Measurements from ENCODE around the gene CCDC57. TPM values are rescaled to one million over a fixed set of nuclear protein-coding genes. Genes with fewer than 3 reads are reported as not detected.

The CCDC57 gene
- 238 and 466 TPM in 2 replicates for total RNA-seq (2011; cell fraction: chromatin; rRNA removed; ENCODE audit: low replicate concordance)
- total RNA-seq (2011; cell fraction: nucleolus; rRNA removed) = 176 and 211 TPM in 2 replicates
- total RNA-seq (2011; cell fraction: nucleoplasm; rRNA removed) = 135 and 163 TPM in 2 replicates
- 13.6 and 19.0 TPM in 2 replicates for total RNA-seq (2014; rRNA removed)
- total RNA-seq (2014; rRNA removed; fragmentation: Illumina TruSeq; extraction: Trizol) = 10.7 TPM in 2 replicates
- 17.1 and 18.1 TPM in 2 replicates for total RNA-seq (2015; rRNA removed; fragmentation: Illumina TruSeq; extraction: Trizol)
- total RNA-seq (2021) = 33.8 and 36.0 TPM in 2 replicates
- 26.3 and 31.1 TPM in 2 replicates for polyA plus RNA-seq (2011; rRNA removed)
- 15.4 and 18.8 TPM in 2 replicates for polyA plus RNA-seq (2011; cell fraction: cytosol; rRNA removed)
- 146 and 224 TPM in 2 replicates for polyA plus RNA-seq (2011; cell fraction: nucleus; rRNA removed)
- polyA plus RNA-seq (2012) = 20.1 and 38.4 TPM in 2 replicates
- 12.9 and 19.9 TPM in 2 replicates for polyA plus RNA-seq (2014; fragmentation: Illumina TruSeq; extraction: Trizol)
- 1 to 10 TPM in 1 of 2 experiments, under 1 TPM in 1; 0.83 to 1.1 TPM for polyA plus RNA-seq (2014; fragmentation: Nextera tagmentation; extraction: Ambion mirVana)
- 34.8 and 36.2 TPM in 2 replicates for polyA plus RNA-seq (2014; rRNA removed)
- polyA minus RNA-seq (2011; rRNA and poly(A)+ RNA removed) = 15.9 and 16.8 TPM in 2 replicates
- 12.2 and 13.1 TPM in 2 replicates for polyA minus RNA-seq (2011; cell fraction: cytosol; rRNA and poly(A)+ RNA removed)
- polyA minus RNA-seq (2011; cell fraction: nucleus; rRNA and poly(A)+ RNA removed) = 47.4 and 49.1 TPM in 2 replicates
- percentile 61 among the genes with signal in this experiment for Bru-seq, nascent RNA
- BruChase-seq, experiment 1, labeled RNA remaining after a 2-hour chase = percentile 57 among the genes with signal in this experiment
- BruChase-seq, experiment 2, labeled RNA remaining after a 6-hour chase = percentile 55 among the genes with signal in this experiment
- long read RNA-seq, experiment 1, partial matches to known transcripts = 10 of 36 reads
- long read RNA-seq, experiment 1, other reads (novel, unspliced or antisense) = 25 of 36 reads
- long read RNA-seq, experiment 2, partial matches to known transcripts = 0 of 3 reads
- long read RNA-seq, experiment 2, other reads (novel, unspliced or antisense) = 1 of 3 reads
- long read RNA-seq, experiment 3, partial matches to known transcripts = 1 of 1 reads
- long read RNA-seq, experiment 3, other reads (novel, unspliced or antisense) = 0 of 1 reads

GRCh38 chr17:82212331-82213250 is at the start of gene CCDC57:
TSS of gene CCDC57 (minus strand) at chr17:82212842. CDS start at chr17:82201944, 10,898 bp downstream.
- Histone ChIP-seq H3K9ac (ENCODE audit: insufficient read depth in 1 of 2, low read depth in 2 of 2, low read length in 2 of 2) (peak within 1 kb of the TSS; percentile 91 to 94), H4K20me1 (replicated peaks; ENCODE audit: control insufficient read depth, insufficient read depth, low read length) (no peaks in the 10 kb centered on the region), H3K9me3 (replicated peaks; ENCODE audit: control insufficient read depth, insufficient read depth, low read depth, low read length) (no peaks in the 10 kb centered on the region), H3K27me3 (ENCODE audit: control insufficient read depth in 2 of 2, insufficient read depth in 2 of 2, low read length in 2 of 2) (no peaks in the 10 kb centered on the region), H3K79me2 (ENCODE audit: control insufficient read depth, insufficient read depth, low read length) (peaks cover 26% of the 10 kb centered on the region), H3K9me1 (ENCODE audit: control insufficient read depth, insufficient read depth, low read length) (no peaks in the 10 kb centered on the region), H3K4me3 (peak within 1 kb of the TSS; percentile 94), H3K36me3 (ENCODE audit: control insufficient read depth, insufficient read depth, low read length) (peaks cover 3% of the 10 kb centered on the region; the same call in 1 of the 3 replicates), H3K4me1 (replicated peaks in 1 of 2; ENCODE audit: control insufficient read depth in 2 of 2, insufficient read depth in 2 of 2, low read length in 2 of 2) (peaks cover 44 to 50% of the 10 kb centered on the region in 2 experiments), H2AFZ (ENCODE audit: low read depth, low read length) (peak within 1 kb of the TSS; percentile 84), H3K4me2 (ENCODE audit: insufficient read depth, low read length) (peak within 1 kb of the TSS; percentile 81), H3K27ac (ENCODE audit: extremely low read depth, low read depth, low read length) (peak within 1 kb of the TSS; percentile 95)
- under 1% methylated on average over 66 of the region's 116 CpGs for WGBS (ENCODE audit: insufficient coverage, low coverage, missing lambda C conversion rate)
- no peak for FAIRE-seq
- BruUV-seq (replicated peaks) = no TSS peak
- ATAC-seq = peak; percentile 87
- peak; percentile 90 to 93 (median 92) for DNase-seq (ENCODE audit: extremely low read depth in 1 of 4, low spot score in 3 of 4)
- intact Hi-C loops (cut with micrococcal nuclease) (no loop called here), in situ Hi-C loops (cut with MboI) (no loop called here)
- ChIA-PET CTCF (ENCODE audit: low intra/inter-chr PET ratio) (no interaction called here), POLR2A (interaction anchor here (0.6 to 3.0 kb wide), 5 partner anchors 11 to 881 kb away, joined by 3 to 11 read pairs (median 3); no protein-coding TSS in a partner anchor)
- TF ChIP-seq SMAD4 (CRISPR knock-in tag; conservative IDR thresholded peaks at IDR 0.05) (peak; percentile 60), C11orf30 (IDR thresholded peaks at IDR 0.05; ENCODE audit: low read depth) (peak; percentile 43; the same call in 1 of the 2 replicates), REST (IDR thresholded peaks at IDR 0.05; ENCODE audit: borderline replicate concordance) (peak; percentile 22; the same call in 1 of the 2 replicates), REST (CRISPR knock-in tag; IDR thresholded peaks at IDR 0.05; ENCODE audit: low read depth) (peak; percentile 61; the same call in 1 of the 2 replicates), KDM5B (IDR thresholded peaks at IDR 0.05; ENCODE audit: insufficient replicate concordance, low read depth, low read length) (peak; percentile 60), NFIC (IDR thresholded peaks at IDR 0.05) (peak; percentile 40; the same call in 1 of the 2 replicates), MEIS2 (IDR thresholded peaks at IDR 0.05; ENCODE audit: partially characterized antibody) (no peak), MBD2 (IDR thresholded peaks at IDR 0.05; ENCODE audit: borderline replicate concordance, low read depth) (no peak; the same call in 1 of the 2 replicates)
